ENCODE results near the gene CHERP.

GRCh38 chr19:16581971-16582343 lies 39.7 kb upstream of the CHERP start:
- TF ChIP-seq CTCF (IDR thresholded peaks at IDR 0.05) = no peak
- no peak for TF ChIP-seq EZH2 (IDR thresholded peaks at IDR 0.05; ENCODE audit: borderline replicate concordance, insufficient read depth, low read depth, low read length, poor library complexity, severe bottlenecking)
